ENCODE data around the gene FRS2. TPM values are rescaled to one million over a fixed set of nuclear protein-coding genes. Genes with fewer than 3 reads are reported as not detected.

Gene FRS2
- polyA plus RNA-seq, 1 experiment: 16.6 TPM

GRCh38 chr12:69500631-69501030 is 30.4 kb downstream of the FRS2 start:
- Histone ChIP-seq H3K36me3 (ENCODE audit: control insufficient read depth, insufficient read depth, low read length) (no peaks in the 10 kb centered on the region; the same call in 1 of the 2 replicates), H3K4me3 (ENCODE audit: low read depth, low read length) (no peak overlapping the region), H3K27me3 (ENCODE audit: control insufficient read depth, insufficient read depth, low read length) (no peaks in the 10 kb centered on the region)
- POLR2A ChIA-PET: no interaction called here
- TF ChIP-seq CTCF (IDR thresholded peaks at IDR 0.05; ENCODE audit: insufficient read depth, low read depth, low read length): no peak
- DNase-seq (ENCODE audit: low read depth): no peak
- CTCF ChIA-PET: no interaction called here

GRCh38 chr12:69501154-69501895 is 31.1 kb downstream of the FRS2 start:
- no peak for DNase-seq (ENCODE audit: low read depth)
- no peaks in the 10 kb centered on the region for H3K27me3 ChIP-seq (ENCODE audit: control insufficient read depth, insufficient read depth, low read length)
- no peak for TF ChIP-seq CTCF (IDR thresholded peaks at IDR 0.05; ENCODE audit: insufficient read depth, low read depth, low read length)
- H3K4me3 ChIP-seq (ENCODE audit: low read depth, low read length): no peak overlapping the region
- CTCF ChIA-PET: no interaction called here
- no peaks in the 10 kb centered on the region for H3K36me3 ChIP-seq (ENCODE audit: control insufficient read depth, insufficient read depth, low read length)
- POLR2A ChIA-PET: no interaction called here

GRCh38 chr12:69502345-69503081 is 32.3 kb downstream of the FRS2 start:
- TF ChIP-seq CTCF (IDR thresholded peaks at IDR 0.05; ENCODE audit: insufficient read depth, low read depth, low read length): no peak
- no peak overlapping the region for H3K4me3 ChIP-seq (ENCODE audit: low read depth, low read length)
- DNase-seq (ENCODE audit: low read depth): no peak

GRCh38 chr12:69508091-69508490 is 37.9 kb downstream of the FRS2 start:
- ChIA-PET POLR2A (no interaction called here), CTCF (no interaction called here)
- no peak overlapping the region for H3K4me3 ChIP-seq (ENCODE audit: low read depth, low read length)
- no peak for DNase-seq (ENCODE audit: low read depth)
- H3K36me3 ChIP-seq (ENCODE audit: control insufficient read depth, insufficient read depth, low read length): no peaks in the 10 kb centered on the region
- TF ChIP-seq CTCF (IDR thresholded peaks at IDR 0.05; ENCODE audit: insufficient read depth, low read depth, low read length): no peak
- H3K27me3 ChIP-seq (ENCODE audit: control insufficient read depth, insufficient read depth, low read length): no peaks in the 10 kb centered on the region

More at GRCh38 chr12:69502345-69503081, 32.3 kb downstream of the FRS2 start:
- Histone ChIP-seq H3K27me3 (ENCODE audit: control insufficient read depth, insufficient read depth, low read length) (no peaks in the 10 kb centered on the region), H3K36me3 (ENCODE audit: control insufficient read depth, insufficient read depth, low read length) (no peaks in the 10 kb centered on the region)
- POLR2A ChIA-PET: no interaction called here
- CTCF ChIA-PET: interaction anchor here (0.6 to 1.4 kb wide), 5 partner anchors 9 to 69 kb away, joined by 3 to 4 read pairs (median 3); no protein-coding TSS in a partner anchor

- ChIA-PET CTCF (no interaction called here), POLR2A (no interaction called here)
- no peaks in the 10 kb centered on the region for H3K36me3 ChIP-seq (ENCODE audit: control insufficient read depth, insufficient read depth, low read length)
- TF ChIP-seq CTCF (IDR thresholded peaks at IDR 0.05; ENCODE audit: insufficient read depth, low read depth, low read length): no peak
- DNase-seq (ENCODE audit: low read depth): no peak
- H3K27me3 ChIP-seq (ENCODE audit: control insufficient read depth, insufficient read depth, low read length): no peaks in the 10 kb centered on the region
- no peak overlapping the region for H3K4me3 ChIP-seq (ENCODE audit: low read depth, low read length)
Observed at GRCh38 chr12:69508621-69509020, 38.4 kb downstream of the FRS2 start.
